Chondrocyte (in vitro differentiated cells): ENCODE data around the gene CHRNA9. TPM values are rescaled to one million over a fixed set of nuclear protein-coding genes. Genes with fewer than 3 reads are reported as not detected.
A peak's percentile ranks its signal among the peaks of the same experiment; 100 is the strongest.

ENCODE experiments used
- DNase-seq: peaks from one replicate; pipeline ENCODE4 v3.0.0; 2021; ENCODE audit warnings: mixed read lengths, low spot score
- H3K27ac Mint-ChIP-seq: one replicate; pipeline ENCODE4 v1.8.0; 2021; ENCODE audit warnings: mild to moderate bottlenecking, moderate library complexity, mixed read lengths; ENCODE audit not compliant: unreplicated experiment
- H3K27me3 Mint-ChIP-seq: 2 replicates; pipeline ENCODE4 v1.8.0; 2021; ENCODE audit warnings: low read depth, mixed read lengths
- H3K36me3 Mint-ChIP-seq: 2 replicates; pipeline ENCODE4 v1.8.0; 2021; ENCODE audit warnings: low read depth, mixed read lengths
- H3K4me1 Mint-ChIP-seq: 2 replicates; pipeline ENCODE4 v1.8.0; 2021; ENCODE audit warnings: low read depth, mild to moderate bottlenecking, mixed read lengths
- H3K4me3 Mint-ChIP-seq: one replicate; pipeline ENCODE4 v1.8.0; 2021; ENCODE audit warnings: mild to moderate bottlenecking, moderate library complexity, mixed read lengths; ENCODE audit not compliant: unreplicated experiment
- H3K9me3 Mint-ChIP-seq: 2 replicates; pipeline ENCODE4 v1.8.0; 2021; ENCODE audit warnings: low read depth, mixed read lengths
- total RNA-seq: library from RNA; stranded (reverse); gene quantifications from 3 replicates; pipeline ENCODE4 v1.2.1, GENCODE V29; 2021
- TF ChIP-seq, protein P1 (sequence below): fragments of 200-600 bp; sonication (generic); IDR thresholded peaks from 2 replicates; pipeline ENCODE4 v1.5.0; 2021; ENCODE audit warnings: antibody characterized with exemption, mild to moderate bottlenecking, moderate library complexity

Gene CHRNA9
- total RNA-seq, 1 donor from 2014 or later: not detected

- H3K27me3 Mint-ChIP-seq: peaks cover 3% of the 10 kb centered on the region
- H3K4me3 Mint-ChIP-seq: no peak overlapping the region
- peaks cover 3% of the 10 kb centered on the region for H3K9me3 Mint-ChIP-seq
- H3K36me3 Mint-ChIP-seq: no peaks in the 10 kb centered on the region
- TF ChIP-seq, protein P1, sequence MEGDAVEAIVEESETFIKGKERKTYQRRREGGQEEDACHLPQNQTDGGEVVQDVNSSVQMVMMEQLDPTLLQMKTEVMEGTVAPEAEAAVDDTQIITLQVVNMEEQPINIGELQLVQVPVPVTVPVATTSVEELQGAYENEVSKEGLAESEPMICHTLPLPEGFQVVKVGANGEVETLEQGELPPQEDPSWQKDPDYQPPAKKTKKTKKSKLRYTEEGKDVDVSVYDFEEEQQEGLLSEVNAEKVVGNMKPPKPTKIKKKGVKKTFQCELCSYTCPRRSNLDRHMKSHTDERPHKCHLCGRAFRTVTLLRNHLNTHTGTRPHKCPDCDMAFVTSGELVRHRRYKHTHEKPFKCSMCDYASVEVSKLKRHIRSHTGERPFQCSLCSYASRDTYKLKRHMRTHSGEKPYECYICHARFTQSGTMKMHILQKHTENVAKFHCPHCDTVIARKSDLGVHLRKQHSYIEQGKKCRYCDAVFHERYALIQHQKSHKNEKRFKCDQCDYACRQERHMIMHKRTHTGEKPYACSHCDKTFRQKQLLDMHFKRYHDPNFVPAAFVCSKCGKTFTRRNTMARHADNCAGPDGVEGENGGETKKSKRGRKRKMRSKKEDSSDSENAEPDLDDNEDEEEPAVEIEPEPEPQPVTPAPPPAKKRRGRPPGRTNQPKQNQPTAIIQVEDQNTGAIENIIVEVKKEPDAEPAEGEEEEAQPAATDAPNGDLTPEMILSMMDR: no peak
- peaks cover 4% of the 10 kb centered on the region for H3K4me1 Mint-ChIP-seq
- no peak for DNase-seq
- no peak overlapping the region for H3K27ac Mint-ChIP-seq
Measured at GRCh38 chr4:40355131-40355530, 20.0 kb downstream of the CHRNA9 start.

DNA sequence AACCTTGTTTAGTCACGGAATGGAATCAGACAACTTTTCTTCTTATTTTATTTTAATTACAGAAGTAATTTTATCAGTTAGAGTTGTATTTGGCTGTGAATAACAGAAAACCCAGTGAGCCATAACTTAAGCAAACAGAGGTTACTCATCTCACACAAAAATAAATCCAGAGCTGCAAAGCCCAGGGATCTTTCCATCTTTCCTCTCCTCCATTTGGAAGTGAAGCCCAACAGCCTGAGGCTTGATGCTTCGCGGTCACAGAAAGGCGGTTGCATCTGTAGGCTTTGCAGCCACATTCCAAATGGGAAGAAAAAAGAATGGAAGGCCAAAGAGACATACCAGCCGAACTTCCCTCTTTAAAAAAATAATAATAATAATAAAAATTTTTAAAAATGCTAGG, 22.6 kb downstream of the CHRNA9 start:
- Mint-ChIP-seq H3K36me3 (peaks cover 3% of the 10 kb centered on the region), H3K4me1 (peaks cover 4% of the 10 kb centered on the region), H3K4me3 (no peak overlapping the region), H3K27ac (no peak overlapping the region), H3K9me3 (peaks cover 14% of the 10 kb centered on the region), H3K27me3 (peaks cover 3% of the 10 kb centered on the region)
- DNase-seq: no peak
- TF ChIP-seq, protein P1: no peak

GRCh38 chr4:40361338-40361737, 26.2 kb downstream of the CHRNA9 start:
- Mint-ChIP-seq H3K27me3 (no peaks in the 10 kb centered on the region), H3K9me3 (peaks cover 14% of the 10 kb centered on the region), H3K36me3 (peaks cover 3% of the 10 kb centered on the region), H3K4me1 (peaks cover 6% of the 10 kb centered on the region), H3K4me3 (no peak overlapping the region), H3K27ac (peak overlapping the region; percentile 22)
- no peak for DNase-seq
- TF ChIP-seq, protein P1: no peak

DNA sequence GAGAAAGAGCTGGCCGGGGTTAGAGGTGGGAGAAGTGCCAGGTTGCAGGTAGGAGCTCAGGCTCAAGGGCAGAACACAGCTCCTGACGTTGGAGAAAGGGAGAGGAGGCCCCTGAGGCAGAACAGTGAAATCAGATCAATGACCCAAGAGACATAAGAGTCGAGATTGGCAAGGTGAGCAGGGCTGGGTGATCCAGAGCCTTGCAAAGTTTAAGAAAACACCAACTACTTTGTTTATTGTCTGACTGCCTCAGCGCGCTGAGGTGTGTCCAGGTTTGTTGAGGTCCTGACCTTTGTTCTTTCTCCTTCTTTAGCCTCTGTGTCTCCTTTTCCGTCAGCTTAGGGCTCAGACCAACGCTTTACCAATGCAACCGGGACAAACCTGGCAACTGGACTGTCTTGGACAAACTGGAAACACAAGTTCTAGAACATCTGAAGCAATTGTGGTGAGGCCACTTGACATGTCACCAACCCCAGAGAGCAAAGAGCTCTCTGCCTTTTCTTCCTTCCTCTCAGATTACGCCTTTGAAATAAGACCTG, 28.3 kb downstream of the CHRNA9 start:
- TF ChIP-seq, protein P1: no peak
- Mint-ChIP-seq H3K36me3 (peaks cover 3% of the 10 kb centered on the region), H3K27me3 (no peaks in the 10 kb centered on the region), H3K27ac (no peak overlapping the region), H3K4me3 (no peak overlapping the region), H3K4me1 (peaks cover 2% of the 10 kb centered on the region), H3K9me3 (peaks cover 14% of the 10 kb centered on the region)
- no peak for DNase-seq

- H3K9me3 Mint-ChIP-seq: peaks cover 14% of the 10 kb centered on the region
- no peaks in the 10 kb centered on the region for H3K27me3 Mint-ChIP-seq
- no peak for DNase-seq
- peaks cover 2% of the 10 kb centered on the region for H3K4me1 Mint-ChIP-seq
- H3K27ac Mint-ChIP-seq: no peak overlapping the region
- H3K36me3 Mint-ChIP-seq: peaks cover 3% of the 10 kb centered on the region
- TF ChIP-seq, protein P1: no peak
- no peak overlapping the region for H3K4me3 Mint-ChIP-seq
Measured at GRCh38 chr4:40363945-40364344, 28.8 kb downstream of the CHRNA9 start.
